ENCODE measurements around the gene ZNF530. TPM values are rescaled to one million over a fixed set of nuclear protein-coding genes. Genes with fewer than 3 reads are reported as not detected.

Gene ZNF530
- total RNA-seq, 1 experiment from 2014 or later = 8.2 TPM

DNA sequence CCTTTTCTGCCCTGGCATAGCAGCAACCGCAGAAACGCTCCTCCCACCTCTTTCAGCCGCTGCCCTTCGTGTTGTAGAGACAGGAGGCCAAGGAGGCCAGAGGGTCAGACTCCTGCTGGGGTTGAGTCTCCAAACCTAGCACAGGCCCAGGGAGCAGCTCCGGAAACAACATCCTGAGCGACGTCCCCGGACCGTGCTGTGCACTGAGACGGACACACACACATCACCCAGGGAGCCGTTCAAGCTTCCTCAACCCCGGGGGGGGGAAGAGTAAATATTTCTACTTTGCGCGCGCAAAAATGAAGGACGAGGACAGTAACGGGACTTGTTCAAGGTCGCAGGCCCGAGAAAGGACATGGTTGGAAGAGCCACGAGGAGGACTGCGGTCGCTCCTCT is 40.7 kb upstream of the ZNF530 start:
- peak overlapping the region; percentile 93 for H3K27ac Mint-ChIP-seq (ENCODE audit: unreplicated experiment)
- H3K4me3 Mint-ChIP-seq (ENCODE audit: low read depth, unreplicated experiment) = peak overlapping the region; percentile 97
- DNase-seq = peak; percentile 45
- intact Hi-C loops (cut with micrococcal nuclease; ENCODE audit: unreplicated experiment) = no loop called here
- peaks cover 11% of the 10 kb centered on the region for H3K4me1 Mint-ChIP-seq (ENCODE audit: low read depth, unreplicated experiment)
- peaks cover 28% of the 10 kb centered on the region for H3K9me3 Mint-ChIP-seq (ENCODE audit: low read depth, unreplicated experiment)
- TF ChIP-seq, protein P1, sequence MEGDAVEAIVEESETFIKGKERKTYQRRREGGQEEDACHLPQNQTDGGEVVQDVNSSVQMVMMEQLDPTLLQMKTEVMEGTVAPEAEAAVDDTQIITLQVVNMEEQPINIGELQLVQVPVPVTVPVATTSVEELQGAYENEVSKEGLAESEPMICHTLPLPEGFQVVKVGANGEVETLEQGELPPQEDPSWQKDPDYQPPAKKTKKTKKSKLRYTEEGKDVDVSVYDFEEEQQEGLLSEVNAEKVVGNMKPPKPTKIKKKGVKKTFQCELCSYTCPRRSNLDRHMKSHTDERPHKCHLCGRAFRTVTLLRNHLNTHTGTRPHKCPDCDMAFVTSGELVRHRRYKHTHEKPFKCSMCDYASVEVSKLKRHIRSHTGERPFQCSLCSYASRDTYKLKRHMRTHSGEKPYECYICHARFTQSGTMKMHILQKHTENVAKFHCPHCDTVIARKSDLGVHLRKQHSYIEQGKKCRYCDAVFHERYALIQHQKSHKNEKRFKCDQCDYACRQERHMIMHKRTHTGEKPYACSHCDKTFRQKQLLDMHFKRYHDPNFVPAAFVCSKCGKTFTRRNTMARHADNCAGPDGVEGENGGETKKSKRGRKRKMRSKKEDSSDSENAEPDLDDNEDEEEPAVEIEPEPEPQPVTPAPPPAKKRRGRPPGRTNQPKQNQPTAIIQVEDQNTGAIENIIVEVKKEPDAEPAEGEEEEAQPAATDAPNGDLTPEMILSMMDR (IDR thresholded peaks at IDR 0.05; ENCODE audit: unreplicated experiment) = no peak
- H3K27me3 Mint-ChIP-seq (ENCODE audit: unreplicated experiment) = no peaks in the 10 kb centered on the region
- H3K36me3 Mint-ChIP-seq (ENCODE audit: insufficient read depth, unreplicated experiment) = peaks cover 47% of the 10 kb centered on the region
- BruUV-seq (replicated peaks) = no TSS peak
- CTCF ChIA-PET = no interaction called here

GRCh38 chr19:57559404-57560025 is 40.2 kb upstream of the ZNF530 start, which contains the start of gene ZNF550:
Gene ZNF550 (minus strand): TSS chr19:57559863. CDS start chr19:57559682, 181 bp downstream.
- TSS peak; percentile 67 for BruUV-seq (replicated peaks)
- peak; percentile 95 for DNase-seq
- peak within 1 kb of the TSS; percentile 97 for H3K4me3 Mint-ChIP-seq (ENCODE audit: low read depth, unreplicated experiment)
- peak within 1 kb of the TSS; percentile 93 for H3K27ac Mint-ChIP-seq (ENCODE audit: unreplicated experiment)
- CTCF ChIA-PET = no interaction called here
- intact Hi-C loops (cut with micrococcal nuclease; ENCODE audit: unreplicated experiment) = no loop called here
- no peaks in the 10 kb centered on the region for H3K27me3 Mint-ChIP-seq (ENCODE audit: unreplicated experiment)
- peaks cover 43% of the 10 kb centered on the region for H3K36me3 Mint-ChIP-seq (ENCODE audit: insufficient read depth, unreplicated experiment)
- TF ChIP-seq, protein P1 (IDR thresholded peaks at IDR 0.05; ENCODE audit: unreplicated experiment) = no peak
- H3K9me3 Mint-ChIP-seq (ENCODE audit: low read depth, unreplicated experiment) = peaks cover 28% of the 10 kb centered on the region
- H3K4me1 Mint-ChIP-seq (ENCODE audit: low read depth, unreplicated experiment) = peaks cover 11% of the 10 kb centered on the region

GRCh38 chr19:57560049-57560491 is 39.6 kb upstream of the ZNF530 start:
- DNase-seq = no peak
- peak overlapping the region; percentile 93 for H3K27ac Mint-ChIP-seq (ENCODE audit: unreplicated experiment)
- TF ChIP-seq, protein P1 (IDR thresholded peaks at IDR 0.05; ENCODE audit: unreplicated experiment) = no peak
- CTCF ChIA-PET = no interaction called here
- H3K4me1 Mint-ChIP-seq (ENCODE audit: low read depth, unreplicated experiment) = peaks cover 11% of the 10 kb centered on the region
- peaks cover 27% of the 10 kb centered on the region for H3K9me3 Mint-ChIP-seq (ENCODE audit: low read depth, unreplicated experiment)
- H3K27me3 Mint-ChIP-seq (ENCODE audit: unreplicated experiment) = no peaks in the 10 kb centered on the region
- H3K4me3 Mint-ChIP-seq (ENCODE audit: low read depth, unreplicated experiment) = peak overlapping the region; percentile 97
- intact Hi-C loops (cut with micrococcal nuclease; ENCODE audit: unreplicated experiment) = no loop called here
- BruUV-seq (replicated peaks) = no TSS peak
- H3K36me3 Mint-ChIP-seq (ENCODE audit: insufficient read depth, unreplicated experiment) = peaks cover 37% of the 10 kb centered on the region

- H3K27me3 Mint-ChIP-seq (ENCODE audit: unreplicated experiment) = no peaks in the 10 kb centered on the region
- no peak overlapping the region for H3K27ac Mint-ChIP-seq (ENCODE audit: unreplicated experiment)
- peaks cover 2% of the 10 kb centered on the region for H3K4me1 Mint-ChIP-seq (ENCODE audit: low read depth, unreplicated experiment)
- CTCF ChIA-PET = interaction anchor here (0.9 kb wide), 1 partner anchor 700 kb away, joined by 3 read pairs; no protein-coding TSS in a partner anchor
- H3K36me3 Mint-ChIP-seq (ENCODE audit: insufficient read depth, unreplicated experiment) = peaks cover 20% of the 10 kb centered on the region
- TF ChIP-seq, protein P1 (IDR thresholded peaks at IDR 0.05; ENCODE audit: unreplicated experiment) = no peak
- peaks cover 24% of the 10 kb centered on the region for H3K9me3 Mint-ChIP-seq (ENCODE audit: low read depth, unreplicated experiment)
- BruUV-seq (replicated peaks) = no TSS peak
- no peak for DNase-seq
- H3K4me3 Mint-ChIP-seq (ENCODE audit: low read depth, unreplicated experiment) = no peak overlapping the region
- intact Hi-C loops (cut with micrococcal nuclease; ENCODE audit: unreplicated experiment) = no loop called here
Observed at GRCh38 chr19:57563547-57563946, 36.1 kb upstream of the ZNF530 start.
